Adipocyte (in vitro differentiated cells): ENCODE measurements around the gene CYP26A1.

Experiments
- DNase-seq: peaks from one replicate; pipeline ENCODE4 v3.0.0-alpha.2; 2015; ENCODE audit warnings: low read depth
- H3K27me3 ChIP-seq: replicated peaks from 2 replicates; pipeline ENCODE4 v1.7.0; 2013; ENCODE audit warnings: mild to moderate bottlenecking, low read length, moderate library complexity; ENCODE audit not compliant: control insufficient read depth, insufficient read depth
- H3K36me3 ChIP-seq: 2 replicates; pipeline ENCODE4 v1.7.0; 2013; ENCODE audit warnings: low read length, mild to moderate bottlenecking, moderate library complexity; ENCODE audit not compliant: control insufficient read depth, insufficient read depth, severe bottlenecking
- H3K4me1 ChIP-seq: 2 replicates; pipeline ENCODE4 v1.7.0; 2013; ENCODE audit warnings: mild to moderate bottlenecking, low read length, moderate library complexity; ENCODE audit not compliant: control insufficient read depth, insufficient read depth
- H3K4me3 ChIP-seq: 2 replicates; pipeline ENCODE4 v1.7.0; 2013; ENCODE audit warnings: mild to moderate bottlenecking, low read length, moderate library complexity
- H3K9ac ChIP-seq: 2 replicates; pipeline ENCODE4 v1.7.0; 2013; ENCODE audit warnings: mild to moderate bottlenecking, low read length, moderate library complexity
- H3K9me3 ChIP-seq: 2 replicates; pipeline ENCODE4 v1.7.0; 2013; ENCODE audit warnings: mild to moderate bottlenecking, low read length, moderate library complexity; ENCODE audit not compliant: control insufficient read depth

The CYP26A1 gene

DNA sequence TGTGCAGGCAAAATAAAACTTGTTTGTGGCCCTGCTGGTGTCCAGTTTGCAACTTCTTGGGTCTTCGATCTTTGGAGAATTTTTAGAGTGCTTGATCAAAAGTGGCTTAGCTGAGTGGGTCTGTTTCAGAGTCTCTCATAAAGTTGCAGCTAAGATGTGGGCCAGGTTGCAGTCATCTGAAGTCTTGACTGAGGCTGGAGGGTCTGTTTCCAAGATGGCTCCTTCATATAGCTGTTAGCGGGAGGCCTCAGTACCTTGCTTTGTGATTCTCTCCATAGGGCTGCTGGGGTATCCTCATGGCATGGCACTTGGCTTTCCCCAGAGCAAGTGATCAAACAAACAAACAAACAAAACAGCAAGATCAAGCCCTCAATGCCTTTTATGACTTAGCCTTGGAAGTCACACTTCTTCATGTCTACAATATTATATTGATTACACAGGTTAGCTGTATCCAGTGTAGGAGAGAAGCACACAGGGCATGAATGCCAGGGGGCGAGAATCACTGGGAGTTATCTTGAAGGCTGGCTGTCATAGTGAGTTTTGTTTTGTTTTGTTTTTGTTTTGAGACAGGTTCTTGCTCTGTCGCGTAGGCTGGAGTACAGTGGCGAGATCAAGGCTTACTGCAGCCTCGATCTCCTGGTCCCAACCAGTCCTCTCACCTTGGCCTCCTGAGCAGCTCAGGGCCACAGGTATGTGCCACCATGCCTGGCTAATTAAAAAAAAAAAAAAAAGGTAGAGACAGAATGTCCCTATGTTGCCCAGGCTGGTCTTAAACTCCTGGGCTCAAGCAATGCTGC lies 10.2 kb downstream of the CYP26A1 start:
- Histone ChIP-seq H3K4me1 (peaks cover 12% of the 10 kb centered on the region), H3K4me3 (no peak overlapping the region), H3K27me3 (peaks cover 18% of the 10 kb centered on the region), H3K9me3 (no peaks in the 10 kb centered on the region), H3K36me3 (no peaks in the 10 kb centered on the region), H3K9ac (no peak overlapping the region)
- DNase-seq = no peak

DNA sequence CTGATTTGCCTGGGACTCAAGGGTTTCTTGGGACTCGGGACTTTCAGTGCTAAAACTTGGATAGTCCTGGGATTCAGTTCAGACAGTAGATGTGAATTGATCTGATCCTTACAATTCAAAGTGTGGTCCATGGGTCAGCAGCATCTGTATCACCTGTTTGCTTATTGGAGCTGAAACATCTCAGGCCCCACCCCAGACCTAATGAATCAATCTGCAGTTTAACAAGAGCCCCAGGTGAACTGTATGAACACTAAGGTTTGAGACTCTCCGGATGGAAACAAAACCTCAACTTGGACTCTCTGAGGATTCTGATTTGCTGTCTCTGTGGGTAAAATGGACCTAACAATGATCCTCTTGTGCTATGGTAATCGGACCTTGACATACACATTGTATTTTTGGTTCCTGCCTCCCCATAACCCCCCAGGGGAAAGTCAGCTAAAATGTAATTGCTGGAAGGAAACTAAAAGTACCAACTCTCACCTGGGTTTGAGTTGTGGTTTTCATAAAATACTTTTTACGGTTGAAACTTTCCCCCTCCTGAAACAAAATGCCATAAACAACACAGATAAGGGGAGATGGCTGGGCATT lies 11.7 kb downstream of the CYP26A1 start:
- H3K27me3 ChIP-seq = peaks cover 18% of the 10 kb centered on the region
- H3K4me3 ChIP-seq = no peak overlapping the region
- H3K4me1 ChIP-seq = no peaks in the 10 kb centered on the region
- H3K36me3 ChIP-seq = no peaks in the 10 kb centered on the region
- no peak for DNase-seq
- no peaks in the 10 kb centered on the region for H3K9me3 ChIP-seq
- H3K9ac ChIP-seq = no peak overlapping the region

DNA sequence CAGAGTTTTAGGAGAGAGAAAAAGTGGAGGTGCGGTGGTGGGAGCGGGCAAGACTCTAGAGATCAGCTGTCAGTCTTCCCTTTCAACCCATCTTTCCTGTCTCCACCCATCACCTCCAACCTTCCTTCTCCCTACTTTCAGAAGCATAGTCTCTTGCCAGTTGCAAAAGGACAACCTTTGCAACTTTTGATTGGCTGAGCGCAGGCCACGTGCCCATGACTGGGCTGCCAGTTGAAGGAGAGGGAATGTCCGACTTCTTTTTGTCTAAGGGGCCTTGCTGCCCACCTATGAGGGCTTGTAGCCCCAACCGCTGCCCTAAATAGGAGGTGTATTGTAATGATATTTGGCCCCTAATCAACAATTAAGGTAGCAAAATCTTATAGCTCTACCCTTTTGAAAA lies 12.6 kb downstream of the CYP26A1 start:
- Histone ChIP-seq H3K36me3 (no peaks in the 10 kb centered on the region), H3K9ac (no peak overlapping the region), H3K4me3 (no peak overlapping the region), H3K27me3 (peaks cover 16% of the 10 kb centered on the region), H3K4me1 (no peaks in the 10 kb centered on the region), H3K9me3 (no peaks in the 10 kb centered on the region)
- DNase-seq = no peak

DNA sequence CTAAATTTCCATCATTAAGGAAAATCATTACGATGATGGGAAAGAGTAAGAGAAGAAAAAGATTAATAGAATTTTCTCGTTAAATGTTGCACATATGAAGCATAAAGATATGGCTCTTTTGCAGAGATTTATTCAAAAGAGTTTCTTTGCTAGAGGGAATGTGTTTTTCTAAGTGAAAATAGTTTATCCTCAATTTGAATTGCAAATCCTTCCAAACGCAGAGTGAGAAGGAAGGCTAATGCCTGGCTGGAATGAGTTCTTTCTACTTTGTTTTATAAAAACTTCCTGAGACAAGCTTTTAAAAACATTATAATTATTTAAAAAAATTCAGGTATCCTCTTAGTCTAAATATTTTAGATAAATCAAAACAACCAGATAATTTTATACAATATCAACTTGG lies 14.2 kb downstream of the CYP26A1 start:
- no peak overlapping the region for H3K9ac ChIP-seq
- no peak overlapping the region for H3K4me3 ChIP-seq
- no peak for DNase-seq
- H3K4me1 ChIP-seq = no peaks in the 10 kb centered on the region
- H3K36me3 ChIP-seq = no peaks in the 10 kb centered on the region
- no peaks in the 10 kb centered on the region for H3K9me3 ChIP-seq
- peaks cover 9% of the 10 kb centered on the region for H3K27me3 ChIP-seq

DNA sequence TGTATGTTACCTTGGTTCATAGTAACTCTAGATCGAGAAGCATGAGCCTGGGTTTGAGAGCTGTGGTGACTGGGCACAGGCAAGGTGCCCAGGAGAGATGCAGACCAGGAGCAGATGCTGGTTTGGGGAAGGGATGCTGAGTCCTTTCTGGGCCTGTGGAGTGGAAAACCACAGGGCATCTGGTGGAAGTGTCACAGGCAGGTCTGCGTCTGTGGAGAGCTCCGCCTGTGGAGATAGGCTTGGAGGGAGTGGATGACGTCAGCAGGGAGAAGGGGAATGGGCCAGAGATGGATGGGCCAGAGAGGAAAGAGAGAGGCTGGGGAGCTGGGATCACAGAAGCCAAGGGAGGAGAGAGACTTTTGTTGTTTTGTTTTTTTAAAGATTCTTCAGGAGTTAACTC lies 14.8 kb downstream of the CYP26A1 start:
- no peaks in the 10 kb centered on the region for H3K4me1 ChIP-seq
- H3K9ac ChIP-seq = no peak overlapping the region
- H3K9me3 ChIP-seq = no peaks in the 10 kb centered on the region
- H3K27me3 ChIP-seq = peaks cover 9% of the 10 kb centered on the region
- H3K36me3 ChIP-seq = no peaks in the 10 kb centered on the region
- DNase-seq = no peak
- no peak overlapping the region for H3K4me3 ChIP-seq

DNA sequence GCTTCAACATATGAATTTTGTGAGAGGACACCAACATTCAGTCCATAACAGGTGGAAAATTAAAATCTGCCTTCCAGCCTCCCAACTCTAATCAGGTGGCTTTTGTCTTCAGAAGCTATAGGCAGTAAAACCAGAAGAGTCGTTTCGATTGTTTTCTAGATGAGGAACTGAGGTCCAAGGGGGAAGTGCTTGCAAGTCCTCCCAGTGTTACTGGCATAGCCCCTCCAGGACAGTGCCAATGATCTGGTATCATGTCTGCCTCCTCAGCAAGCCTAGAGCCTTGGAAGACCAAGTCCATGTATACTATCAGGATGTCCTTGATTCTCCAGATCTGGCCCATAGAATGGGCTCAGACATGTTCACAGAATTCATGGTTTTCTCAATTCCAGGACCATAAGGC lies 16.9 kb downstream of the CYP26A1 start:
- DNase-seq = no peak
- H3K4me1 ChIP-seq = no peaks in the 10 kb centered on the region
- H3K27me3 ChIP-seq = peaks cover 18% of the 10 kb centered on the region
- no peak overlapping the region for H3K9ac ChIP-seq
- no peaks in the 10 kb centered on the region for H3K36me3 ChIP-seq
- H3K4me3 ChIP-seq = no peak overlapping the region
- no peaks in the 10 kb centered on the region for H3K9me3 ChIP-seq

DNA sequence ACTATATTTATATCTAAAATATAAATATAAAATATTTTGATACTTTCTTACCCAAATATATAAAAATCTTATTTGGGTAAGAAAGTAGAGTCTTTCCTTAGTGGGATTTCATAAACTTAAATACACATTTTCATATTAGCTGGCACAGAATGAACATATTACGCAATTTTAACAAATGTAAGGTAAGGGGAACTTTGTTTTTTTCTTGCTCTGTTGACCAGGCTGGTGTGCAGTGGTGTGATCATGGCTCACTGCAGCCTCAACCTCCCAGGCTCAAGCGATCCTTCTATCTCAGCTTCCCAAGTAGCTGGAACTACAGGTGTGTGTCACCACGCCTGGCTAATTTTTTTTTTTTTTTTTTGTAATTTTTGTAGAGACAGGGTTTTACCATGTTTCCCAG lies 18.3 kb downstream of the CYP26A1 start:
- Histone ChIP-seq H3K27me3 (peaks cover 16% of the 10 kb centered on the region), H3K4me1 (no peaks in the 10 kb centered on the region), H3K4me3 (no peak overlapping the region), H3K36me3 (no peaks in the 10 kb centered on the region), H3K9ac (no peak overlapping the region), H3K9me3 (no peaks in the 10 kb centered on the region)
- DNase-seq = no peak

DNA sequence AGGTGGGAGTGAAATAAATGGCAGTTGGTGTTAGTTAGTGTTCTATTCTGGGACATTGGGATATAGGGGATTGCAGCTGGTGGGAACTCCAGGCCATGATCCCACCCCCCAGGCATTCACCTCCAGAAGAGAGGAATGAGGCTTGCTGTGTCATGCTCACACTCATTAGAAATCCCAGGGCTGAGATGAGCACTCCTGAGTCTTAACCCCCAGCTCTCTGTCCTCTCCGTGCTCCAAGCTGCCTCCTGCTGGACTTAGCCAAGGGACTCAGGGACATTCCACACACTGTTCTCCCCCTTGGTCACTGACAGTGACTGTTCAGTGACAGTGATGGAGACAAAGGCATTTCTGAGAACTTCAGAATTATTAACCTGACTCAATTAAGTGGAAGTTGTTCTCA lies 21.5 kb downstream of the CYP26A1 start:
- H3K36me3 ChIP-seq = no peaks in the 10 kb centered on the region
- H3K4me3 ChIP-seq = no peak overlapping the region
- H3K27me3 ChIP-seq = peaks cover 16% of the 10 kb centered on the region
- no peak overlapping the region for H3K9ac ChIP-seq
- no peak for DNase-seq
- no peaks in the 10 kb centered on the region for H3K4me1 ChIP-seq
- no peaks in the 10 kb centered on the region for H3K9me3 ChIP-seq

- DNase-seq = no peak
- Histone ChIP-seq H3K9ac (no peak overlapping the region), H3K9me3 (no peaks in the 10 kb centered on the region), H3K4me1 (no peaks in the 10 kb centered on the region), H3K27me3 (peaks cover 10% of the 10 kb centered on the region), H3K36me3 (no peaks in the 10 kb centered on the region), H3K4me3 (no peak overlapping the region)
Measured at GRCh38 chr10:93096901-93097300, 23.2 kb downstream of the CYP26A1 start.

GRCh38 chr10:93097386-93097785 lies 23.7 kb downstream of the CYP26A1 start:
- H3K4me3 ChIP-seq = no peak overlapping the region

DNA sequence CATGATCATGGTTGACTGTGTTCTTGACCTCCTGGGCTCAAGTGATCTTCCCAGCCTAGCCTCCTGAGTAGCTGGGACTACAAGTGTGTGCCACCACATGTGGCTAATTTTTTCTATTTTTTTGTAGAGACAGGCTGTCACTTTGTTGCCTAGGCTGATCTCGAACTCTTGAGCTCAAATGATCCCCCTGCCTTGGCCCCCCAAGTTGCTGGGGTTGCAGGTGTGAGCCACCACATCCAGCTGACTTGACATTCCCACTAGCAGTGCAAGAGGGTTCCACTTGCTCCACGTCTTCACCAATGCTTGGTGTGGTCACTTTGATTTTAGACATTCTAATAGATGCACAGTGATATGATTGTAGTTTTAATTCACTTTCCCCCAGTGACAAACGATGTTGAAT lies 25.1 kb downstream of the CYP26A1 start:
- Histone ChIP-seq H3K4me3 (no peak overlapping the region), H3K4me1 (no peaks in the 10 kb centered on the region), H3K36me3 (no peaks in the 10 kb centered on the region), H3K9ac (no peak overlapping the region), H3K27me3 (peaks cover 10% of the 10 kb centered on the region), H3K9me3 (peaks cover 7% of the 10 kb centered on the region)
- no peak for DNase-seq

More at GRCh38 chr10:93097386-93097785, 23.7 kb downstream of the CYP26A1 start:
- Histone ChIP-seq H3K9ac (no peak overlapping the region), H3K36me3 (no peaks in the 10 kb centered on the region), H3K27me3 (peaks cover 10% of the 10 kb centered on the region), H3K9me3 (no peaks in the 10 kb centered on the region), H3K4me1 (no peaks in the 10 kb centered on the region)
- DNase-seq = no peak
